Stimulated activated CD4-positive, alpha-beta T cell treated with anti-CD3 and anti-CD28 coated beads, Interleukin-2, amount 100 ng/mL, for 48 hours (primary cell): ENCODE measurements around the gene CLDN15.
"Not testable (repeated sequence)": the region's sequence is repeated elsewhere in the genome, so short reads cannot be mapped to it uniquely, and the experiment has no call there.

ENCODE experiments used
- DNase-seq, 2 donors: peaks; one replicate each; pipeline ENCODE4 v3.0.0-alpha.2; 2020

Gene CLDN15, protein sequence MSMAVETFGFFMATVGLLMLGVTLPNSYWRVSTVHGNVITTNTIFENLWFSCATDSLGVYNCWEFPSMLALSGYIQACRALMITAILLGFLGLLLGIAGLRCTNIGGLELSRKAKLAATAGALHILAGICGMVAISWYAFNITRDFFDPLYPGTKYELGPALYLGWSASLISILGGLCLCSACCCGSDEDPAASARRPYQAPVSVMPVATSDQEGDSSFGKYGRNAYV

DNA sequence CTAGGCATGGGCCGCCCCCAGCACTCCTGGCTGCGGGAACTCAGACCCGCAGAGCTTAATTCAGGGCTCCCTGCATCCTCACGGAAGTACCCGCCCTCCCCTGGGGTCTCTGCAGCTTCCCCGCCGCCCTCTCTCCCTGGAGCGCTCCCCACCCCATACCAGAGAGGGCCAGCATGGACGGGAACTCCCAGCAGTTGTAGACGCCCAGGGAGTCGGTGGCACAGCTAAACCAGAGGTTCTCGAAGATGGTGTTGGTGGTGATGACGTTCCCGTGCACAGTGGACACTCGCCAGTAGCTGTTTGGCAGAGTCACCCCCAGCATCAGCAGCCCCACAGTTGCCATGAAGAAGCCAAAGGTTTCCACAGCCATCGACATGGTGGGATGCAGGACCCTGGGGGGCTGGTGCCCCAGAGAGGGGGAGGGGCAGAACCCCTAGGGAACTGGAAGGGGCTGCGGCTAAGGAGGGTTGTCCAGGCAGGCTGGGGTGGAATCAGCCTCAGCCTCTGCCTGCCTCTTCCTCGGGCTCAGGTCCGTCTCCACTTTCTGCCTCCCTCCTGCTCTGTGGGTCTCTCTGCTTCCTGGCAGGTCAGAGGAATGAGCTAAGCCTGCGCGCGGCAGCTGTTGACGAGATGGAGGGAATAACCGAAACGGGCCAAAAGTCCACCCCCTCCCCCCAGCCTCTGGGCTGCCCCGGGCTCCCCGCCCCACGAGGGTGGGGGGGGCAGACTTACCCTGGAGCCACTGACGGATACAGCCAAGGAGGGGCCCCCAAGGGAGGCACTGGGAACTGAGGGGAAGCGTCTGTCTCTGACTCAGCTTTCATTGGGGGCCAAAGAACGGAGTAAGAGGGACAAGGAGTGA is at the start of gene CLDN15:
TSS of gene CLDN15 (minus strand) at position 597 of the 862 bp plus-strand sequence. CDS start at position 376, 221 bp downstream.
- no peak for DNase-seq

DNA sequence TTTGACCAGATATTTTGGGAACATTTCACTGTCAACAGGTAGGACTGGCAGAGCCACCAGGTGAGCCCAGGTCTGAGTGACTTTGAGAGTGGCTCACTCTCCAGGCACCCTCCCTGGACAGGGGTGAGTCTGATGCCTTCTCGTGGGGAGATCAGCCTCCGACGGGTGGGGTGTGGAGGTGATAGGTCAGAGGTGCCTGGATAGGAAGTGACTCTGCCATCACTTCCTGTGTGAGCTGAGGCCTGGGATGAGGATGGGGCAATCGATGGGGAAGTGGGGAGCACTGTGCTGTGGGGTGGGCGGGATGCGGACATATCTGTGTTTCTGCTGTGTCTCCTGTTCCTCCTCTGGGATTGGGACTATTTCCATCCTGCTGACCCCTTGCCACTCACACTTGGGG is 49.4 kb upstream of the CLDN15 start:
- DNase-seq, result no peak

DNA sequence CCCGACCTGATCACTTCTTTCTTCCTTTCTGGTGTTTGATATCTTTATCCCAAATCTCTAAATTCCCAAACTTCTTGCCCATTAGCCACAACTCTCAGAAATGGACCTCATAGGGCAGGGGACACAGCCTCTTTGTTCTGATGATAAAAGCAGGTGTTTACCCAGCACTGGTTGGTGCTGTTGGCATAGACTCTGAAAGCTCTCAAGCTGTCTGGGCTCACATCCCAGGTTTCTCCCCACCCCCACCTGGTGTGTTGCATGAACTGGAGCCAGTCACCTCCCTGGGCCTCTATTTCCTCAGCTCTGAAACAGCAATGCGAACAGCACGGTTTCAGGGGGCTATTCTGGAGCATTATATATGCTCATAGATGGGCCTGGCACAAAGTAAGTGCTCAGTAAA is 48.3 kb upstream of the CLDN15 start:
- not testable (repeated sequence) for DNase-seq

DNA sequence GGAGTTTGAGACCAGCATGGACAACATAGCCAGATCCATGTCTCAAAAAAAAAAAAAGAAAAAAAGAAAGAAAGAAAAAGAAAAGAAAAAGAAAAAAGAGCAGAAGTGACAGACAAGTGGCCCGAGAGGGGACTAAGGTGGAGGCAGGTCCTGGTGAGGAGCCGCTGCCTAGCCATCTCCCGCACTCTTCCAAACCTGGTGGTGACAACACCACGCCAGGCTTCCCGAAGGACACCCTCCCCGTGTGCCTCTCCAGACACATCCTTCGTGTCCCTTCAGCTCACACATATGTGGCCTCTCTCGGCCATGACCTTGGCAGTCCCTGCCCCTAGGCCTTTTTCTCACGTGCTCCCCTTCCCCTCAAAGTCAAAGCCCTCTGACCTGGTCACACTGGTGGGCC is 47.6 kb upstream of the CLDN15 start:
- DNase-seq, result no peak

DNA sequence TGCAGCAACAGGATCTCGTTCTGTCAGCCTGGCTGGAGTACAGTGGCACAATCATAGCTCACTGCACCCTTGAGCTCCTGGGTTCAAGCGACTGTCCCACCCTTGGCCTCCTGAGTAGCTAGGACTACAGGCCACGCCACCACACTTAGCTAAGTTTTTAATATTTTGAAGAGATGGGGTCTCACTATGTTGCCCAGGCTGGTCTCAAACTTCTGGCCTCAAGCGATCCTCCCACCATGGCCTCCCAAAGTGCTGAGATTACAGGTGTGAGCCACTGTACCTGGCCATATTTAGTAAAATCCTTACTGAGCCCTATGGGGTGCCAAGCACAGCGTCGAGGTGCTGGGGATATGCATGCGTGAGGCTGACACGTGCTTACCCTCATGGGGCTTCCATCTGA is 43.3 kb upstream of the CLDN15 start:
- not testable (repeated sequence) for DNase-seq

DNA sequence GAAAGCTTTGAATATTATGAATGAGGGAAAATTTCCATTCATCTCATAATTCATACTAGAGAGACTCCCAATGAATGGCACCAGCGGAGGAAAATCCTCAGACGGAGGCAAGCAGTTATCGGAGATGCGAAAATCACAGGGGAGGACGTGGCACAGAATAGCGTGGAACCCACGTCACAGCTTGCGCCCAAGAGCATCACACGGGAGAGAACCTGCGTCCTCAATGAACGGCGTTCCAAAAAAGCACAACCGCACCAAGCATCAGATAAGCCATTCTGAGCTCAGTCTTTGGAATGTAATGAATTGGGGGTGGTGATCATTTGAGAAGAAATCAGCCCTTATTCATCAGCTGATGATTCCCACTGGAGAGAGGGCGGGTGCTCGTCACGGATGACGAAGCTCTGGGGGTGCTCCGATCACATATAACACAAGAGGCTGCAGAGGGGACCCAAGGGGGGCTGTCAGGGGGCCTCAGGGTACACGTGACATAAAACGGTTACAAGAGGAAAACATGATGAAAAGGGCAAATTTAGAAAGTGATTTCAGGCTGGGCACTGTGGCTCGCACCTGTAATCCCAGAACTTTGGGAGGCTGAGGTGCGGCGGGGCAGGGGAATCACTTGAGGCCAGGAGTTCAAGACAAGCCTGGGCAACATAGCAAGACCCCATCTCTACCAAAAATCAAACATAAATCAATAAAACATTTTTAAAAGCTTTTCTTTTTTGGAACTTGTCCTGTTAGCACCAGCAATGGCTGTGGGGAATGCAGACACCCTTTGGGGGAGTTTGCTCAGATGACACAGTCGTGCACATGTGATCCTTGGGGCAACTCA is 41.1 kb upstream of the CLDN15 start:
- DNase-seq, result no peak

DNA sequence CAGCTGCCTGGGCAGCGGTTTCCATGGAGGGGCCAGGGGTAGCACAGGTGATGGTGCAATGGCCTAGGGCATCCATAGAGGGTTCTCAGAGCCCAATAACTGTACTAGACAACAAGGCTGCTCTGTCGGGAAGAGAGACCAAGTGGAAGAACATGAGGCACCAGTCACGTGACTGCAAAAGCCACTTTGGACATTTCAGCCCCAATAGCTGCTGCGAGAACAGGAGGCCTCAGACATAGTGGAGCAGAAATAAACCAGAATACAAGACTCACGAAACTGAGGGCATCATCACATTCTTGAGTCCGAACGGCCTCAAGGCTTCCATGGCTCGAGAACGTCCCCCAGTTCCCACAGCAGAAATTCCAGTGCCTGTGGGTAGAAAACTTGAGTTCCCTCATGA is 39.6 kb upstream of the CLDN15 start:
- no peak for DNase-seq

DNA sequence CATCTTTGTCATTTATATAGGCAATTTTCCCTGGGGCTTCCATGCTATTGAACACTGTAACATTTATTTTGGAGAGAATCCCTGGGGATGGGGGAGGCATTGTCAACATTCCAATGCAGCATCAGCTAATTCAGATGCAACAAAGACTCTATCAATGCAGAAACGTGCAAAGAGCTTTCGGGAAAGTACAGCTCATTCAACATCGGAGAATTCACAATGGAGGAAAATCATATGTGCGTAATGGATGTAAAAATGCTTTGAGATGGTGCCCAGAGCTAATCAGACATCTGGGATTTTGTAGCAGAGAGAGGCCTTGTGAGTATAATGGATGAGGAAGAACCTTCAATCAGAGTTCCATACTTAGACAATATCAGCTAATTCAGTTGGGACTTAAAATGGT is 35.6 kb upstream of the CLDN15 start:
- DNase-seq, result no peak

DNA sequence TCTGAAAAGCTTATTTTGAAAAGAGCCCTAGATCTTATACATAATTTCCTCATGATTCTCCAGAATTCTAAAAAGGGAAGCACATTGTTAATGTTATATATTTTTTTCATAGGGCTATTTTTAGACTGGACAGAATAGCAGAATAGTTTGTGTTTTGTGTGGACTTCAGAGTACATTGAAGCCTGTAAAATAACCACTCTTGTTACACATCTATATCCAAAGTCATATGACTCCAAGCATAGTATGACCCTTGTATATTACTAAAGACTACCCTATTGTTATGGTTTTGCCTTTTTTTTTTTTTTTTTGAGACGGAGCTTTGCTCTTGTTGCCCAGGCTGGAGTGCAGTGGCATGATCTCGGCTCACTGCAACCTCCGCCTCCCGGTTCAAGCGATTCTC is 33.4 kb upstream of the CLDN15 start:
- DNase-seq, result no peak

DNA sequence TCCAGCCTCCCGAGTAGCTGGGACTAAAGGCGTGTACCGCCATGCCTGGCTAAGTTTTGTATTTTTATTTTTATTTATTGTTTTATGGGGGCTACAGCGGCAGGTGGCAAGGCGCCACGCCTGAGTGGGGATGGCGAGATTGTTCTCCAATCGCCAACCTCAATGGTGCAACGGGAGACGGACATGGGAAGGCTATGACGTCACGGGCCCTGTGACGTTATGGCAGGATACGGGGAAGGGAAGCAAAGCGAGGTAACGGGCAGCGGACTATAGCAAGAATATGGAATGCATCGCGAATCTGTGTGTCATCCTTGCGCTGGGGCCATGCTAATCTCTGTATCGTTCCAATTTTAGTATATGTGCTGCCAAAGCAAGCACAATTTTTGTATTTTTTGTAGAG is 32.1 kb upstream of the CLDN15 start:
- DNase-seq, result no peak

DNA sequence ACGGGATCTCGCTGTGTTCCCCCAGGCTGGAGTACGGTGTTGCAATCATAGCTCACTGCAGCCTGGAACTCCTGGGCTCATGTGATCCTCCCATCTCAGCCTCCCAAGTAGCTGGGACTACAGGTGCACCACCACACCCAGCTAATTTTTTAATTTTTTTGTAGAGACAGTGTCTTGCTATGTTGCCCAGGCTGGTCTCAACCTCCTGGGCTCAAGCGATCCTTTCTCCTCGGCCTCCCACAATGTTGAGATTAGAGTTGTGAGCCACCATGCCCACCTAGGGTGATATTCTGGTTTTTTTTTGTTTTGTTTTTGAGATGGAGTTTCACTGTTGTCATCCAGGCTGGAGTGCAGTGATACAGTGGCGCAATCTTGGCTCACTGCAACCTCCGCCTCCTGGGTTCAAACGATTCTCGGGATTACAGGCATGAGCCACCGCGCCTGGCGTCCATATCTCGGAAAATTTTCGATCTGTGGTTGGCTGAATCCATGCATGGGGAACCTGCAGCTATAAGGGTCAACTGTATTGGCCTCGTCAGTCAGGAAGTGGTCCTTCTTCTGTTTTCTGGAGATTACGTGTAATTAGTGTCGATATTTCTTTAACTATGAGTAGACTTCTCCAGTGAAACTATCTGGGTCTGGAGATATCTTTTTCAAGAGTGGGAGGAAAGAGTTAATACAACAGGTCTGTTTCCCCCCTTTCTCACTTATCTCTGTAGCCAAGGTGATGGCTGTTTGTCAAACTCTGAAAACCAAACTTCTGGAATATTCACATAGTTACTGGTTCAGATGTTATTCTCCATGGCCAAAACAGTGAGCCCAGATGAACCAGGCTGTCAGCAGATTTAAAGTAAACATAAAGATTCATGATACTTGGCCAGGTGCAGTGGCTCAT is 28.3 kb upstream of the CLDN15 start:
- DNase-seq, result no peak

DNA sequence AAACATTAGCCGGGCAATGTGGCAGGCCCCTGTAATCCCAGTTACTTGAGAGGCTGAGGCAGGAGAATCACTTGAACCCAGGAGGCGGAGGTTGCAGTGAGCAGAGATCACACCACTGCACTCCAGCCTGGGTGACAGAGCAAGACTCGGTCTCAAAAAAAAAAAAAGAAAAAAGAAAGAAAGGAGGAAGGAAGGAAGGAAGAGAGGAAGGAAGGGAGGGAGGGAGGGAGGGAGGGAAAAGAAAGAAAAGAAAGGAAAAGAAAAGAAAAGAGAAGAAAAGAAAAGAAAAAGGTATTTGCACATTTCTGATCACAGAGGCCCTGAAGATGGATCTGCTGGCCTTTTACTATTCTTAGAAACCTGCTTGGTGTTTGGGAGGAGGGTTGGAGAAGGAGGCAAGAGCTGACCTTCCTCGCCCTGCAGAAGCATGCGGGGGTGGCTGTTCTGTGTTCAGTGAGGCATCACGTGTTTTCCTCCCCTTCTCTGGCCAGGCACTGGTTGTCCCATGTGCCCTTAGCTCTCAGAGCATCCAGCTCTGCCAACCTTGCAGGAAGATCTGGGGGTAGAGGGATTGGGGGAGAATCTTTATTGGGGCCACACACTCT is 26.6 kb upstream of the CLDN15 start:
- DNase-seq, result not testable (repeated sequence)

DNA sequence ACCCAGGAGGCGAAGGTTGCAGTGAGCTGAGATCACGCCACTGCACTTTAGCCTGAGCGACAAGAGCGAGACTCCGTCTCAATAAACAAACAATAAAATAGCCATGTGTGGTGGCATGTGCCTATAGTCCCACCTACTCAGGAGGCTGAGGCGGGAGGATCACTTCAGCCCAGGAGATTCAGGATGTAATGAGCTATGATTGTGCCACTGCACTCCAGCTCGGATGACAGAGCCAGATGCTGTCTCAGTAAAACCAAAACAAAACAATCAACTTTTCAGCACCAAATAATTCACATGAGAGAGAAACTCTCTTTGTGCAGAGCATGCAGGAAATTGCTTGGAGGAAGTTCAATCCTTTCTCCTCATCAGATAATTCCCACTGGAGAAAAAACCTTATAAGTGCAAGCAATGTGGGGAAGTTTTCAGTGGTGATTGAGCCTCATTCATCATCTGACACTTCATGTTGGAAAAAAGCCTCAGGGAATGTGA is 20.7 kb upstream of the CLDN15 start:
- no peak for DNase-seq

DNA sequence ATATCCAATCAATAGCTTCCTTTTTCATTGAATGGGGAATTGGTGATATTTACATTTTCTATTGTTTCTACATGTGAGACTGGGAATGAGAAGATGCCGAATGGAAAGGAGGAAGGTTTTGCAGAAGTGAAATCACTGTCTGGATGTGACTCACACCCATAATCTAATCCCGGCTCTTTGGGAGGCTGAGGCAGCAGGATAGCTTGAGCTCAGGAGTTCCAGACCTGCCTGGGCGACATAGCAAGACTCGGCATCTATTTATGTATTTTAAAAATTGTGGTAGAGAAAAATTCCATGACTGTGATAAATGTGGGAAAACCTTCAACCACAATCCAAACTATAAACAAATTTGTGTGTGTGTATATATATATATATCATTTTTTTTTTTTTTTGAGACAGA is 18.2 kb upstream of the CLDN15 start:
- DNase-seq, result no peak

DNA sequence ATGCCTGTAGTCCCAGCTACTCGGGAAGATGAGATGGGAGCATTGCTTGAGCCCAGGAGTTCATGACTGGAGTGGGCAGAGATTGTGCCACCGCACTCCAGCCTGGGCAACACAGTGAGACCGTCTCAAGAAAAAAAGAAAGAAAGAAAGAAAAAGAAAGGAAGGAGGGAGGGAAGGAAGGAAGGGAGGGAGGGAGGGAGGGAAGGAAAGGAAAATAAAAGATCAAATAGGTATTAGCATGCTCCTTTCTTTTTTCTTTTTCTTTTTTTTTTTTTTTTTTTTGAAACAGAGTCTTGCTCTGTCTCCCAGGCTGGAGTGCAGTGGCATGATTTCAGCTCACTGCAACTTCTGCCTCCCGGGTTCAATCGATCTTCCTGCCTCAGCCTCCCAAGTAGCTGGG is 15.6 kb upstream of the CLDN15 start:
- DNase-seq, result not testable (repeated sequence)

DNA sequence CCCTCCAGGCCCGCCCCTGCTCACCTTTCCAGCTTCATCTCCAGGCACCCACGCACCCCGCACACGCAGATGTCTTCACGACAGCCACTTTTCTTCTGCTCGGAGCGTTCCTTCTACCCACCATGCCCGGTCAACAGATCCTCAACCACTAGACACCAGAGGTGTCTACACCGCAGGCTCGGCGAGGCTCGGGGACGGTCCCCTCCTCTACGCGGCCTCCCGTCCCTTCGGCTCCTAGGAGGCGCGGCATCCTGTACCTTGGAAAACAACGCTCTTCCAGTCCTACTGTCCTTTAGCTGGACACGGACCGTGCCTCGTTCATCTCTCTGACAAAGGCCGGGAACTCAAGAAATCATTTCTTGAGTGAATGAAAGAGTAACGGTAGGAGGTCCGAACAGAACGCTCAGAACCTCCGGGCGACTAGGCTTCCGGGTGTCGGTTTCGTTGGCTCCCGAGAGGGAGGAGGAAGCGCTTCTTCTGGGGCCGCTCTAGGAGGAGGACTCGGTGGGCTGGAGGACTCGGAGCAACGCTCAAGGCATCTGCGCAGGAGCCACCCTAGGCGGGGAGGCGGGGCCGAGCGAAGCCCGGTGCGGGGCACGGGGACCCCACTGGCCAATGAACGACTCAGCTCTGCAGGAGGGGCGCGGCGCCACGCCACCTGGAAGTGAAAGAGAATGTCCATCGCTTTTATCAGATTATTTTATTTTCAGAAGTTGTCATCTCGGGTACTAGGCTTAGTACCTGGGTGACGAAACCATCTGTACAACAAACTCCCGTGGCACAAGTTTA is 14.5 kb upstream of the CLDN15 start:
- DNase-seq, result peak; percentile 97 to 98

DNA sequence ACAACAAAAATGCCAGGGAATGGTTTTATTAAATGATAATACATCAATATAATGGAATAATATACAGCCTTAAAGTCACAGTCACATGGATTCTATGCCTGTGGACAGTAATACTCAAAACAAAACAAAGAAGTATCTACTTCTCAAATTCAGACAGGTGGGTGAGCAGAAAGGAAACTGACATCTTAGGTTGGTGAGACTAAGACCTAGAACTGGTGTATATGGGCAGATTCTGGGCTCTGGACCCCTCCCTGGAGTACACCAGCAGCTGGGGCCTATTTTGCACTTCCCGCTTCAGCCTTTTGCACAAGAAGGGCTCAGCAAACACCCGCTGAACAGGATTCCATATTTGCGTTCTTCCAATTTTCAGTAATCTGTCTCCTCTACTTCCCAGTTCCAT is 12.7 kb upstream of the CLDN15 start:
- no peak for DNase-seq

DNA sequence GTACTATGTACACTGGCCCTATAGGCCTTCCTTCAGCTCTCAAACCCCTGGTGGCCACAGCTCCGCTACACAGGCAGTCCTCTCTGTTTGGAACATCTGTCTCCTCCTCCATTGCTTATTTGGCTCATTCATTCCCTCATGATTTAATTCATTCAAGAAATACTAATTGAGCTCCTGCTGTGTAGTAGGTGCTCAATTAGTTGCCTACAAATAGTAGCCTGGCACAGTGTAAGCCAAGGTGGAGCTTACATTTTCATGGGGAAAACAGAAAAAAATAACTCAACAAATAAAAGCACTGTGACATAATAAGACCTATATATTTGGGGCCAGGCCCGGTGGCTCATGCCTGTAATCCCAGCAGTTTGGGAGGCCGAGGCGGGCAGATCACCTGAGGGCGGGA is 10.7 kb upstream of the CLDN15 start:
- no peak for DNase-seq

DNA sequence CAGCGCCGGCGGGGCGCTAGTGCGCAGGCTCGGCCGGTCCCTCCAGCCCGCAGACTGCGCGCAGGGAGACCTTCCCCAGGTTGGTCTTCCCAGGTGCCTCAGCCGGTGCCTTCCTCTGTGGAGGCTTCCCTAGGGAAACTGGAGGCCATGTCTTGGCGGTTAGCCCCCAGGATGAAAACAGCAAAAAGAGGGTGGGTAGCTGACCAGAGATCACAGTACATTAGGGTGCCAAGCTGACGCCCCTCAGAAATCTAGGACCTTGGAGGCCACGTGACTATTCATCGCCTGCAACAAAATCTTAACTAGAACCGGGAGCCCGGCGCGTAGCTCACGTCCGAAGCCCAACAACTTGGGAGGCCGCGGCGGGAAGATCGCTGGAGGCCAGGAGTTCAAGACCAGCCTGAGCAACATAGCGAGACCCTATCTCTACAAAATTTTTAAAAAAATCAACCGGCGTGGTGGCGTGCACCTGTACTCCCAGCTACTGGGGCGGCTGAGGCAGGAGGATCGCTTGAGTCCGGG is 7.6 kb upstream of the CLDN15 start:
- no peak for DNase-seq

DNA sequence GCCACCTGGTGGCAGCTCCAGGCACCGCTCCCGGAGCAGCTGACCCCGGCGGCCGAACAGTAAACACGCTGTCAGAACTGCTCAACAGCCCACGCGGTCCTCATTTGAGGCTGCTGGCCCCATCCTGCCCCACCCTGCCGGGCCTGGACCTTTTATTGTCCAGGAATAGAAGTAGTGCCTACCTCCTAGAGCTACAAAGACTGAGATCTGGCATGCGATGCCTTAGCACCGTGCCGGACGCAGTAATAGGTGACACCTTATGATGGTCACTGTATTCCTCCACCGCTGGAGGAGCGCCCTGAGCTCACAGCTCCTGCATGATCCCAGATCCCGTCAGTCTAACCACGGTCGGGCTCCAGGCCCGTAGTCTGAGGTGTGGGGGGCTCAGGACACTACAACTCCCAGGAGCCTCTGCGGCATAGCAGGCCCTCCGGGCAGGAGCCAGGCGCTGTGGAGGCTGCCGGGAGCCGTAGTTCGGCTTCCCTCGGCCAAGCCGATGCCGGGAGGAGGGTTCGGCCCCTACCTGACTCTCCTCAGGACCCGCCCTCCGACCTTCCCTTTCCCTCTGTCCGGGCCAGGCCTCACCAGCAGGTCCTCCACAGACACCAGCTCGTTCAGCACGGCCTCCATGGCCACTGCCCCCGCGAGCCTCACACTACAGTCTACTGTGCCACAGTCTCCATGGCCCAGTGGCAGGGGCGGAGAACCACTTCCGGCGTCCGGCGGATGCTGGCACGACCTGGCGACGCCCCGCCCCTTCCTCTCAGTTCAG is 7.0 kb upstream of the CLDN15 start, which contains the start of gene FIS1:
TSS of gene FIS1 (minus strand) at position 707 of the 772 bp plus-strand sequence. CDS start at position 630, 77 bp downstream.
- peak; percentile 86 to 91 for DNase-seq
